Hepatocyte (in vitro differentiated cells): ENCODE data around the gene CLIP2. TPM values are rescaled to one million over a fixed set of nuclear protein-coding genes. Genes with fewer than 3 reads are reported as not detected.

Source experiments
- DNase-seq: peaks from one replicate; pipeline ENCODE4 v3.0.0-alpha.2; 2016; ENCODE audit warnings: low spot score
- H2AFZ ChIP-seq: fragments of 200-600 bp; sonication (generic); 2 replicates; pipeline ENCODE4 v1.6.0; 2016; ENCODE audit warnings: antibody characterized with exemption, mild to moderate bottlenecking
- H3K27ac ChIP-seq: fragments of 200-600 bp; sonication (generic); 2 replicates; pipeline ENCODE4 v1.5.1; 2016; ENCODE audit warnings: mild to moderate bottlenecking
- H3K27me3 ChIP-seq: fragments of 200-600 bp; sonication (generic); 2 replicates; pipeline ENCODE4 v1.6.1; 2016
- H3K36me3 ChIP-seq: fragments of 200-600 bp; sonication (generic); replicated peaks from 2 replicates; pipeline ENCODE4 v1.5.1; 2016; ENCODE audit warnings: low read depth; ENCODE audit not compliant: insufficient read depth
- H3K4me1 ChIP-seq: fragments of 200-600 bp; sonication (generic); 2 replicates; pipeline ENCODE4 v1.5.1; 2016; ENCODE audit warnings: mild to moderate bottlenecking, moderate library complexity; ENCODE audit not compliant: insufficient read depth
- H3K4me2 ChIP-seq: fragments of 200-600 bp; sonication (generic); 2 replicates; pipeline ENCODE4 v1.6.0; 2016
- H3K4me3 ChIP-seq: fragments of 200-600 bp; sonication (generic); 2 replicates; pipeline ENCODE4 v1.5.1; 2016; ENCODE audit warnings: mild to moderate bottlenecking
- H3K79me2 ChIP-seq: fragments of 200-600 bp; sonication (generic); 2 replicates; pipeline ENCODE4 v1.6.0; 2017; ENCODE audit warnings: mild to moderate bottlenecking
- H3K9me2 ChIP-seq: fragments of 200-600 bp; sonication (generic); replicated peaks from 2 replicates; pipeline ENCODE4 v1.6.0; 2017; ENCODE audit warnings: mild to moderate bottlenecking; ENCODE audit not compliant: insufficient read depth
- H3K9me3 ChIP-seq: fragments of 200-600 bp; sonication (generic); 2 replicates; pipeline ENCODE4 v1.5.1; 2016; ENCODE audit warnings: low read depth, mild to moderate bottlenecking
- H4K20me1 ChIP-seq: fragments of 200-600 bp; sonication (generic); 2 replicates; pipeline ENCODE4 v1.6.0; 2016; ENCODE audit warnings: mild to moderate bottlenecking; ENCODE audit not compliant: insufficient read depth, poor library complexity, severe bottlenecking
- CTCF ChIP-seq: fragments of 200-600 bp; sonication (generic); IDR thresholded peaks from 2 replicates; pipeline ENCODE4 v1.5.1; 2016; ENCODE audit warnings: antibody characterized with exemption, mild to moderate bottlenecking; ENCODE audit not compliant: poor library complexity
- EZH2 ChIP-seq: fragments of 200-600 bp; sonication (generic); IDR thresholded peaks from 2 replicates; pipeline ENCODE4 v1.6.1; 2016; ENCODE audit warnings: antibody characterized with exemption, mild to moderate bottlenecking, borderline replicate concordance
- EZH2phosphoT487 ChIP-seq: fragments of 200-600 bp; sonication (generic); IDR thresholded peaks from one replicate; pipeline ENCODE4 v1.6.1; 2018; ENCODE audit warnings: antibody characterized with exemption, mild to moderate bottlenecking, low read depth, moderate library complexity; ENCODE audit not compliant: unreplicated experiment, severe bottlenecking
- WGBS: methylation state at CpG from one replicate; pipeline ENCODE4 v1.1.6; 2016; ENCODE audit warnings: low lambda C conversion rate; ENCODE audit errors: missing lambda C conversion rate; 5-methylcytosine and 5-hydroxymethylcytosine counted together
- polyA plus RNA-seq: library from polyadenylated mRNA; unstranded; fragments of >200 nt; fragmentation: Nextera tagmentation; extraction: Ambion mirVana; gene quantifications from 2 replicates; pipeline ENCODE4 v1.2.1, GENCODE V29; 2016
- total RNA-seq: library from RNA; depleted of rRNA; stranded (reverse); fragments of >200 nt; gene quantifications from 2 replicates; pipeline ENCODE4 v1.2.3, GENCODE V29; 2014

CLIP2 gene
- total and polyA plus RNA-seq, 2 experiments from 2014 or later, result 17.9 to 28.5 TPM

- TF ChIP-seq EZH2 (no peak), EZH2phosphoT487 (no peak), CTCF (no peak)
- Histone ChIP-seq H3K36me3 (no peaks in the 10 kb centered on the region), H3K4me1 (no peaks in the 10 kb centered on the region), H3K4me3 (no peak overlapping the region), H4K20me1 (no peaks in the 10 kb centered on the region), H2AFZ (no peak overlapping the region), H3K4me2 (no peak overlapping the region), H3K79me2 (no peaks in the 10 kb centered on the region), H3K27ac (no peak overlapping the region), H3K27me3 (no peaks in the 10 kb centered on the region), H3K9me2 (no peaks in the 10 kb centered on the region), H3K9me3 (no peaks in the 10 kb centered on the region)
- DNase-seq, result no peak
- 95% methylated on average over 2 of the region's 2 CpGs for WGBS
Observed at GRCh38 chr7:74345970-74346369, 56.8 kb downstream of the CLIP2 start.

GRCh38 chr7:74349621-74350020, 60.4 kb downstream of the CLIP2 start:
- Histone ChIP-seq H3K4me2 (no peak overlapping the region), H3K9me3 (no peaks in the 10 kb centered on the region), H4K20me1 (no peaks in the 10 kb centered on the region), H3K27ac (no peak overlapping the region), H3K4me1 (no peaks in the 10 kb centered on the region), H2AFZ (no peak overlapping the region), H3K4me3 (no peak overlapping the region), H3K27me3 (no peaks in the 10 kb centered on the region), H3K36me3 (no peaks in the 10 kb centered on the region), H3K9me2 (no peaks in the 10 kb centered on the region), H3K79me2 (no peaks in the 10 kb centered on the region)
- no peak for TF ChIP-seq EZH2
- TF ChIP-seq CTCF, result no peak
- TF ChIP-seq EZH2phosphoT487, result no peak
- 97% methylated on average over 10 of the region's 10 CpGs for WGBS
- no peak for DNase-seq

GRCh38 chr7:74350751-74351150, 61.5 kb downstream of the CLIP2 start:
- WGBS, result 93% methylated on average over 1 of the region's 1 CpG
- DNase-seq, result no peak

More at GRCh38 chr7:74350751-74351150, 61.5 kb downstream of the CLIP2 start:
- Histone ChIP-seq H3K36me3 (no peaks in the 10 kb centered on the region), H4K20me1 (no peaks in the 10 kb centered on the region), H3K27me3 (no peaks in the 10 kb centered on the region), H3K9me2 (no peaks in the 10 kb centered on the region), H3K79me2 (no peaks in the 10 kb centered on the region), H3K4me2 (no peak overlapping the region), H3K4me1 (no peaks in the 10 kb centered on the region), H3K27ac (no peak overlapping the region), H2AFZ (no peak overlapping the region), H3K4me3 (no peak overlapping the region), H3K9me3 (no peaks in the 10 kb centered on the region)
- TF ChIP-seq EZH2phosphoT487, result no peak
- no peak for TF ChIP-seq CTCF
- TF ChIP-seq EZH2, result no peak
